Parathyroid adenoma (tissue), 2 donors: ENCODE measurements around the gene RRAD.

Experiments used
- H2AFZ ChIP-seq: fragments of 300-600 bp; sonication (generic); one replicate; pipeline ENCODE4 v1.7.0; 2017; ENCODE audit warnings: antibody characterized with exemption, mild to moderate bottlenecking
- H3K27ac ChIP-seq: fragments of 300-600 bp; sonication (generic); one replicate; pipeline ENCODE4 v1.7.0; 2017
- H3K27me3 ChIP-seq: fragments of 300-600 bp; sonication (generic); one replicate; pipeline ENCODE4 v1.7.0; 2017; ENCODE audit warnings: low read length; ENCODE audit not compliant: control insufficient read depth, insufficient read depth
- H3K36me3 ChIP-seq: fragments of 300-600 bp; sonication (generic); one replicate; pipeline ENCODE4 v1.7.0; 2017; ENCODE audit warnings: low read length; ENCODE audit not compliant: control insufficient read depth, insufficient read depth
- H3K4me1 ChIP-seq: fragments of 300-600 bp; sonication (generic); one replicate; pipeline ENCODE4 v1.7.0; 2017; ENCODE audit warnings: control low read depth
- H3K4me2 ChIP-seq: fragments of 300-600 bp; sonication (generic); one replicate; pipeline ENCODE4 v1.7.0; 2017; ENCODE audit warnings: low read length
- H3K4me3 ChIP-seq: fragments of 300-600 bp; sonication (generic); one replicate; pipeline ENCODE4 v1.7.0; 2017; ENCODE audit warnings: low read depth, low read length
- H3K79me2 ChIP-seq: fragments of 300-600 bp; sonication (generic); one replicate; pipeline ENCODE4 v1.7.0; 2017; ENCODE audit warnings: control low read depth
- H3K9ac ChIP-seq: fragments of 300-600 bp; sonication (generic); one replicate; pipeline ENCODE4 v1.7.0; 2017; ENCODE audit warnings: mild to moderate bottlenecking
- H3K9me3 ChIP-seq: fragments of 300-600 bp; sonication (generic); one replicate; pipeline ENCODE4 v1.7.0; 2017; ENCODE audit warnings: low read length; ENCODE audit not compliant: control insufficient read depth
- TF ChIP-seq, protein P1 (sequence below): fragments of 300-600 bp; sonication (generic); IDR thresholded peaks from one replicate; pipeline ENCODE4 v1.7.0; 2017; ENCODE audit warnings: antibody characterized with exemption, mild to moderate bottlenecking
- donor health status: primary hyperparathyroidism.

Gene RRAD

DNA sequence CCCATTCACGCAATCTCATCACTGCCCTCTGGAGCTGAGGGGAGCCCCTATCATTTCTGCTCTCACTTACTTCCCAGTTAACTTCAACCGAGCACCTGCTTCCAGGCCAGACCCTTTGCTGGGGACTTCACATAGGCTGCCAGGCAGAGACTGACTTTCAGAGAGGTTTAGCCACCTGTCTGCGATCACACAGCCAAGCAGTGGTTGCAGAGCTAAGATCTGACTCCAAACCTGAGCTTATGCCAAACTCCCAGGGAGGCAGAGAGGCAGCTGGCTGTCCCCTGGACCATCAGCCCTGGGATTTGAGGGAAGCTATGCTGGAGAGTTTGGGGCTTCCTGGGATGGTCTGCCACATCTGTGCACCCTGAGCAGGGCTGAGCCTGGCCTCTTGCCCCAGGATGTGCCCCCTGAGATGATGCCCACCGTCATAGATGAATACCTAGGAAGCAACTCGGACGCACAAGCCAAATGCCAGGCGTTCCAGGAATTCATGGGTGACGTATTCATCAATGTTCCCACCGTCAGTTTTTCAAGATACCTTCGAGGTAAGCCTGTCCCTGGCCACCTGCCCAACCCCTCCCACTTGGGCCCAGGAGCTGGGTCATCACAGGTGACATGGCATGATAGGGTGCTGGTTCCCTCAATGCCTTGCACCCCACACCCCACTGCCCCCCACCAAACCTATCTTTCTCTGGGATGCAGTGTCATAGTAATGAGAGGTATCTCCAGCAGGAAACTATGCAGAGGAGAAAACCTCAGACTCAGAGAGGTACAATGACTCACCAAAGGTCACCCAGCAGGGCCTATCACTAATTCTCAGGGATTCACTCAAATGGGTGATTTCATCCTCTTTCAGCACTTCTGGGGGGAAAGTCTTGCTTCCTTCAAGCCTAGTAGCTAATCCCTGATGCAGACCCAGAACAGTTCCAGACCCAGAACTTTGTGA, 45.7 kb upstream of the RRAD start:
- Histone ChIP-seq H3K9me3 (no peaks in the 10 kb centered on the region), H3K9ac (no peak overlapping the region), H3K27ac (no peak overlapping the region), H3K27me3 (no peaks in the 10 kb centered on the region), H3K4me1 (no peaks in the 10 kb centered on the region), H3K4me2 (no peak overlapping the region), H2AFZ (no peak overlapping the region), H3K79me2 (no peaks in the 10 kb centered on the region), H3K36me3 (no peaks in the 10 kb centered on the region), H3K4me3 (no peak overlapping the region)
- TF ChIP-seq, protein P1, sequence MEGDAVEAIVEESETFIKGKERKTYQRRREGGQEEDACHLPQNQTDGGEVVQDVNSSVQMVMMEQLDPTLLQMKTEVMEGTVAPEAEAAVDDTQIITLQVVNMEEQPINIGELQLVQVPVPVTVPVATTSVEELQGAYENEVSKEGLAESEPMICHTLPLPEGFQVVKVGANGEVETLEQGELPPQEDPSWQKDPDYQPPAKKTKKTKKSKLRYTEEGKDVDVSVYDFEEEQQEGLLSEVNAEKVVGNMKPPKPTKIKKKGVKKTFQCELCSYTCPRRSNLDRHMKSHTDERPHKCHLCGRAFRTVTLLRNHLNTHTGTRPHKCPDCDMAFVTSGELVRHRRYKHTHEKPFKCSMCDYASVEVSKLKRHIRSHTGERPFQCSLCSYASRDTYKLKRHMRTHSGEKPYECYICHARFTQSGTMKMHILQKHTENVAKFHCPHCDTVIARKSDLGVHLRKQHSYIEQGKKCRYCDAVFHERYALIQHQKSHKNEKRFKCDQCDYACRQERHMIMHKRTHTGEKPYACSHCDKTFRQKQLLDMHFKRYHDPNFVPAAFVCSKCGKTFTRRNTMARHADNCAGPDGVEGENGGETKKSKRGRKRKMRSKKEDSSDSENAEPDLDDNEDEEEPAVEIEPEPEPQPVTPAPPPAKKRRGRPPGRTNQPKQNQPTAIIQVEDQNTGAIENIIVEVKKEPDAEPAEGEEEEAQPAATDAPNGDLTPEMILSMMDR: no peak

DNA sequence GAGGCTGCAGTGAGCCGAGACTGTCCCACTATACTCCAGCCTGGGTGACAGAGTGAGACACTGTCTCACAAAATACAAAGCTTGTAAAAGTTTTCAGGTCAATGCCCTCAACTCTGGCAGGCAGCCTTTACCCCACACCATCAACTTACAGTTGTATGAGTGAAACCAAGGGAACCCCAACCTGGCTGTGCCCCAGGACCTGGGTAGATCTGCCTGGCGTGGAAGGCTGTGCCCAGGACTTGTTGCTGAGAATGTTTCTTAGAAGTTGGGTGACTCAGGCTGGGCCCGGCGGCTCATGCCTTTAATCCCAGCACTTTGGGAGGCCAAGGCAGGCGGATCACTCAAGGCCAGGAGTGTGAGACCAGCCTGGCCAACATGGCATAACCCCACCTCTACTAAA, 43.5 kb upstream of the RRAD start:
- no peaks in the 10 kb centered on the region for H3K4me1 ChIP-seq
- H3K9me3 ChIP-seq: no peaks in the 10 kb centered on the region
- no peak overlapping the region for H2AFZ ChIP-seq
- TF ChIP-seq, protein P1: no peak
- H3K36me3 ChIP-seq: no peaks in the 10 kb centered on the region
- H3K27ac ChIP-seq: no peak overlapping the region
- no peak overlapping the region for H3K4me2 ChIP-seq
- no peaks in the 10 kb centered on the region for H3K27me3 ChIP-seq
- H3K9ac ChIP-seq: no peak overlapping the region
- no peaks in the 10 kb centered on the region for H3K79me2 ChIP-seq
- no peak overlapping the region for H3K4me3 ChIP-seq

DNA sequence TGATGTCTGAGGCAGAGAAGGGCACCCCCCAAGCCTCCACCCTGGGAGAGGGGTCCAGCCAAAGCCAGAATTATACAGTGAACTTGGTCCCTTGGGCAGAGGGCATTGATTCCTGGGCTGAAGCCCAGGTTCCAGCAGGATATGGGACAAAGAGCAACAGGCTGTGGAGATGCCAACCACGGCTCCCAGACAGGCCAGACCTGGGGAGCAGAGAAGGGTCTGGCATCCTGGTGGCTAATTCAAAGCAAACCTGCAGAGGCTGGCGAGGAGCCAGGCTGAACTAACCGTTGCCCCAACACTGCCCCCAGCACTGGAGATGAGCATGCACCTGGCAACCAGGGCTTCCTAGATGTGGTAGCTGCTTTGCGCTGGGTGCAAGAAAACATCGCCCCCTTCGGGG, 38.7 kb upstream of the RRAD start:
- TF ChIP-seq, protein P1: no peak
- Histone ChIP-seq H3K36me3 (no peaks in the 10 kb centered on the region), H3K27me3 (no peaks in the 10 kb centered on the region), H3K4me2 (no peak overlapping the region), H3K4me3 (no peak overlapping the region), H3K79me2 (no peaks in the 10 kb centered on the region), H3K9me3 (no peaks in the 10 kb centered on the region), H3K9ac (no peak overlapping the region), H2AFZ (no peak overlapping the region), H3K4me1 (no peaks in the 10 kb centered on the region), H3K27ac (no peak overlapping the region)

DNA sequence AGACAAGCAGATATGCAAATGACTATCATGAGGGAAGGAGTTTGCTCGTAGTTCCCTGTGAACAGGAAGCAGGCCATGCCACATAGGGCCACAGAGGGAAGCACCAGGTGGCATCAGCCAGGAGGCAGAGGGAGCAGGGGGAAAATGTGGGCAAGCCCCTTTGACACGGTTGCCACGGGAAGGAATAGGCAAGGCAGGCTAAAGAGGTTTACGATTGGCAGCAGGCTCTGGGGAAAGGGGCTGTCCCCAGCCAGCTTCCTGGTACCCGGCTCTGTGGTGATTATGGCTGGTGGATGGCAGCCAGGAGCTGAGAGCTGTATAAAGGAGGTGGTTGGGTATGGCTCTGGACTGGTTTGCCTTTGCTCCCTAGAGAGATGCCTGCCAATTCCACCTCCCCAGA, 36.6 kb upstream of the RRAD start:
- Histone ChIP-seq H3K9ac (no peak overlapping the region), H3K9me3 (no peaks in the 10 kb centered on the region), H3K27me3 (no peaks in the 10 kb centered on the region), H3K27ac (no peak overlapping the region), H2AFZ (no peak overlapping the region), H3K4me3 (no peak overlapping the region), H3K36me3 (no peaks in the 10 kb centered on the region), H3K4me1 (no peaks in the 10 kb centered on the region), H3K4me2 (no peak overlapping the region), H3K79me2 (no peaks in the 10 kb centered on the region)
- TF ChIP-seq, protein P1: no peak
